ENCODE data around the gene CLEC2L. TPM values are rescaled to one million over a fixed set of nuclear protein-coding genes. Genes with fewer than 3 reads are reported as not detected.

CLEC2L gene
- total and polyA plus RNA-seq, 4 donors, result 0.05 TPM; not detected in 3

DNA sequence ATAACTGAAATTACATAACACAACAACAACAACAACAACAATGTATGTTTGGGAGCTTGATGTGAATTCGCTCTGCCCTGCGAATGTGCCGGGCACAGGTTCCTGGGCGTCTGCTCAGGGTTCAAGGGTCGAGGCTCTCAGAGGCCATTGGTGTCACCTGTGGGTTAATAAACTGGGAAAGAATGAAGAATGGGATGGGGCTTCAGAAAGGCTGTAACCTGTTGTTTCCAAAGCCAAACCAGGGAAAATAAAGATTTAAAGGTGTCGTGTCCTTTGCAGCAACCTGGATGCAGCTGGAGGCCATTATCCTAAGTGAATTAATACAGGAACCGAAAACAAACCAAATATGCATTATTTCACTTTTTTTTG is 22.7 kb upstream of the CLEC2L start:
- Histone ChIP-seq H3K9me3 (ENCODE audit: control insufficient read depth in 4 of 4, low read length in 3 of 4) (no peaks in the 10 kb centered on the region), H3K27ac (ENCODE audit: low read depth in 1 of 2, low read length in 2 of 2) (no peak overlapping the region), H3K9ac (ENCODE audit: low read depth in 1 of 2, low read length in 2 of 2) (no peak overlapping the region), H3K36me3 (ENCODE audit: control insufficient read depth in 4 of 4, insufficient read depth in 3 of 4, low read depth in 1 of 4, low read length in 3 of 4) (no peaks in the 10 kb centered on the region), H3K27me3 (ENCODE audit: control insufficient read depth in 4 of 4, insufficient read depth in 4 of 4, low read length in 3 of 4) (no peaks in the 10 kb centered on the region), H3K4me3 (ENCODE audit: low read depth in 1 of 3, low read length in 3 of 3) (no peak overlapping the region), H3K4me1 (ENCODE audit: control insufficient read depth in 4 of 4, insufficient read depth in 4 of 4, low read length in 3 of 4) (peaks cover 0 to 4% (median 0%) of the 10 kb centered on the region in 4 donors)
- DNase-seq (ENCODE audit: low spot score), result no peak
- TF ChIP-seq, protein P1, sequence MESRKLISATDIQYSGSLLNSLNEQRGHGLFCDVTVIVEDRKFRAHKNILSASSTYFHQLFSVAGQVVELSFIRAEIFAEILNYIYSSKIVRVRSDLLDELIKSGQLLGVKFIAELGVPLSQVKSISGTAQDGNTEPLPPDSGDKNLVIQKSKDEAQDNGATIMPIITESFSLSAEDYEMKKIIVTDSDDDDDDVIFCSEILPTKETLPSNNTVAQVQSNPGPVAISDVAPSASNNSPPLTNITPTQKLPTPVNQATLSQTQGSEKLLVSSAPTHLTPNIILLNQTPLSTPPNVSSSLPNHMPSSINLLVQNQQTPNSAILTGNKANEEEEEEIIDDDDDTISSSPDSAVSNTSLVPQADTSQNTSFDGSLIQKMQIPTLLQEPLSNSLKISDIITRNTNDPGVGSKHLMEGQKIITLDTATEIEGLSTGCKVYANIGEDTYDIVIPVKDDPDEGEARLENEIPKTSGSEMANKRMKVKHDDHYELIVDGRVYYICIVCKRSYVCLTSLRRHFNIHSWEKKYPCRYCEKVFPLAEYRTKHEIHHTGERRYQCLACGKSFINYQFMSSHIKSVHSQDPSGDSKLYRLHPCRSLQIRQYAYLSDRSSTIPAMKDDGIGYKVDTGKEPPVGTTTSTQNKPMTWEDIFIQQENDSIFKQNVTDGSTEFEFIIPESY (IDR thresholded peaks at IDR 0.05), result no peak
- TF ChIP-seq NR2F2 (IDR thresholded peaks at IDR 0.05), result no peak
- TF ChIP-seq FOXA2 (IDR thresholded peaks at IDR 0.05), result no peak
- TF ChIP-seq HNF4A (conservative IDR thresholded peaks at IDR 0.05), result no peak
- TF ChIP-seq RAD21 (IDR thresholded peaks at IDR 0.05), result no peak
- TF ChIP-seq YY1 (IDR thresholded peaks at IDR 0.05), result no peak
- TF ChIP-seq JUND (IDR thresholded peaks at IDR 0.05), result no peak
- TF ChIP-seq GABPA (IDR thresholded peaks at IDR 0.05 in 1 of 2, conservative IDR thresholded peaks at IDR 0.05 in 1 of 2), result no peak
- TF ChIP-seq EGR1 (IDR thresholded peaks at IDR 0.05; ENCODE audit: low read depth in 2 of 2), result no peak
- TF ChIP-seq SP1 (IDR thresholded peaks at IDR 0.05), result no peak
- TF ChIP-seq, protein P2, sequence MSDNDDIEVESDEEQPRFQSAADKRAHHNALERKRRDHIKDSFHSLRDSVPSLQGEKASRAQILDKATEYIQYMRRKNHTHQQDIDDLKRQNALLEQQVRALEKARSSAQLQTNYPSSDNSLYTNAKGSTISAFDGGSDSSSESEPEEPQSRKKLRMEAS (IDR thresholded peaks at IDR 0.05), result no peak
- TF ChIP-seq, protein P3, sequence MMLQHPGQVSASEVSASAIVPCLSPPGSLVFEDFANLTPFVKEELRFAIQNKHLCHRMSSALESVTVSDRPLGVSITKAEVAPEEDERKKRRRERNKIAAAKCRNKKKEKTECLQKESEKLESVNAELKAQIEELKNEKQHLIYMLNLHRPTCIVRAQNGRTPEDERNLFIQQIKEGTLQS (IDR thresholded peaks at IDR 0.05), result no peak
- TF ChIP-seq, protein P4, sequence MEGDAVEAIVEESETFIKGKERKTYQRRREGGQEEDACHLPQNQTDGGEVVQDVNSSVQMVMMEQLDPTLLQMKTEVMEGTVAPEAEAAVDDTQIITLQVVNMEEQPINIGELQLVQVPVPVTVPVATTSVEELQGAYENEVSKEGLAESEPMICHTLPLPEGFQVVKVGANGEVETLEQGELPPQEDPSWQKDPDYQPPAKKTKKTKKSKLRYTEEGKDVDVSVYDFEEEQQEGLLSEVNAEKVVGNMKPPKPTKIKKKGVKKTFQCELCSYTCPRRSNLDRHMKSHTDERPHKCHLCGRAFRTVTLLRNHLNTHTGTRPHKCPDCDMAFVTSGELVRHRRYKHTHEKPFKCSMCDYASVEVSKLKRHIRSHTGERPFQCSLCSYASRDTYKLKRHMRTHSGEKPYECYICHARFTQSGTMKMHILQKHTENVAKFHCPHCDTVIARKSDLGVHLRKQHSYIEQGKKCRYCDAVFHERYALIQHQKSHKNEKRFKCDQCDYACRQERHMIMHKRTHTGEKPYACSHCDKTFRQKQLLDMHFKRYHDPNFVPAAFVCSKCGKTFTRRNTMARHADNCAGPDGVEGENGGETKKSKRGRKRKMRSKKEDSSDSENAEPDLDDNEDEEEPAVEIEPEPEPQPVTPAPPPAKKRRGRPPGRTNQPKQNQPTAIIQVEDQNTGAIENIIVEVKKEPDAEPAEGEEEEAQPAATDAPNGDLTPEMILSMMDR (IDR thresholded peaks at IDR 0.05; ENCODE audit: low read depth, low read length, missing input control), result no peak
- TF ChIP-seq, protein P5, sequence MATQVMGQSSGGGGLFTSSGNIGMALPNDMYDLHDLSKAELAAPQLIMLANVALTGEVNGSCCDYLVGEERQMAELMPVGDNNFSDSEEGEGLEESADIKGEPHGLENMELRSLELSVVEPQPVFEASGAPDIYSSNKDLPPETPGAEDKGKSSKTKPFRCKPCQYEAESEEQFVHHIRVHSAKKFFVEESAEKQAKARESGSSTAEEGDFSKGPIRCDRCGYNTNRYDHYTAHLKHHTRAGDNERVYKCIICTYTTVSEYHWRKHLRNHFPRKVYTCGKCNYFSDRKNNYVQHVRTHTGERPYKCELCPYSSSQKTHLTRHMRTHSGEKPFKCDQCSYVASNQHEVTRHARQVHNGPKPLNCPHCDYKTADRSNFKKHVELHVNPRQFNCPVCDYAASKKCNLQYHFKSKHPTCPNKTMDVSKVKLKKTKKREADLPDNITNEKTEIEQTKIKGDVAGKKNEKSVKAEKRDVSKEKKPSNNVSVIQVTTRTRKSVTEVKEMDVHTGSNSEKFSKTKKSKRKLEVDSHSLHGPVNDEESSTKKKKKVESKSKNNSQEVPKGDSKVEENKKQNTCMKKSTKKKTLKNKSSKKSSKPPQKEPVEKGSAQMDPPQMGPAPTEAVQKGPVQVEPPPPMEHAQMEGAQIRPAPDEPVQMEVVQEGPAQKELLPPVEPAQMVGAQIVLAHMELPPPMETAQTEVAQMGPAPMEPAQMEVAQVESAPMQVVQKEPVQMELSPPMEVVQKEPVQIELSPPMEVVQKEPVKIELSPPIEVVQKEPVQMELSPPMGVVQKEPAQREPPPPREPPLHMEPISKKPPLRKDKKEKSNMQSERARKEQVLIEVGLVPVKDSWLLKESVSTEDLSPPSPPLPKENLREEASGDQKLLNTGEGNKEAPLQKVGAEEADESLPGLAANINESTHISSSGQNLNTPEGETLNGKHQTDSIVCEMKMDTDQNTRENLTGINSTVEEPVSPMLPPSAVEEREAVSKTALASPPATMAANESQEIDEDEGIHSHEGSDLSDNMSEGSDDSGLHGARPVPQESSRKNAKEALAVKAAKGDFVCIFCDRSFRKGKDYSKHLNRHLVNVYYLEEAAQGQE (IDR thresholded peaks at IDR 0.05), result no peak
- TF ChIP-seq FOXA1 (IDR thresholded peaks at IDR 0.05), result no peak
- 91% methylated on average over 7 of the region's 7 CpGs for WGBS

DNA sequence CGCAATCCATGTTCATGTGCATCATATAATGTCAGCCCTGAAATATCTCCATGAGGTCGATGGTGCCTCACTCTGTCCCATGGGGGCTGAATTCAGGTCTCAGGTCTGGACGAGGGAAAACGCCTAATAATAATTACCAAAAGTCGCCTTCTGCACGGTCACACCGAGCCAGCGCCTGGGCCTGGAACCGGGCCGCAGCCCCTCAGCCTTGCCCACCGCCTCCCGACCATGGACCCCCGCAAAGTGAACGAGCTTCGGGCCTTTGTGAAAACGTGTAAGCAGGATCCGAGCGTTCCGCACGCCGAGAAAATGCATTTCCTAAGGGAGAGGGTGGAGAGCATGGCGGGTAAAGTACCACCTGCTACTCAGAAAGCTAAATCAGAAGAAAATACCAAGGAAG is 21.3 kb upstream of the CLEC2L start:
- WGBS, result 93% methylated on average over 22 of the region's 22 CpGs
- no peak for DNase-seq (ENCODE audit: low spot score)
- H3K27ac ChIP-seq (ENCODE audit: low read depth in 1 of 2, low read length in 2 of 2), result no peak overlapping the region
- no peaks in the 10 kb centered on the region for H3K27me3 ChIP-seq (ENCODE audit: control insufficient read depth in 4 of 4, insufficient read depth in 4 of 4, low read length in 3 of 4)
- no peaks in the 10 kb centered on the region for H3K36me3 ChIP-seq (ENCODE audit: control insufficient read depth in 4 of 4, insufficient read depth in 3 of 4, low read depth in 1 of 4, low read length in 3 of 4)
- no peak for TF ChIP-seq GABPA (IDR thresholded peaks at IDR 0.05 in 1 of 2, conservative IDR thresholded peaks at IDR 0.05 in 1 of 2)
- TF ChIP-seq HNF4G (IDR thresholded peaks at IDR 0.05), result no peak
- no peak overlapping the region for H3K9ac ChIP-seq (ENCODE audit: low read depth in 1 of 2, low read length in 2 of 2)
- peaks cover 0 to 4% (median 0%) of the 10 kb centered on the region in 4 donors for H3K4me1 ChIP-seq (ENCODE audit: control insufficient read depth in 4 of 4, insufficient read depth in 4 of 4, low read length in 3 of 4)
- H3K4me3 ChIP-seq (ENCODE audit: low read depth in 1 of 3, low read length in 3 of 3), result no peak overlapping the region
- H3K9me3 ChIP-seq (ENCODE audit: control insufficient read depth in 4 of 4, low read length in 3 of 4), result no peaks in the 10 kb centered on the region

All from liver (tissue), 9 donors.